Tibial nerve (tissue), 4 donors: Measurements from ENCODE around the gene FAM227B. TPM values are rescaled to one million over a fixed set of nuclear protein-coding genes. Genes with fewer than 3 reads are reported as not detected.
"Not testable (repeated sequence)": the region's sequence is repeated elsewhere in the genome, so short reads cannot be mapped to it uniquely, and the experiment has no call there.

Experiments
- DNase-seq, 2 donors: peaks; one replicate each; pipeline ENCODE4 v3.0.0-alpha.2; 2019; ENCODE audit warnings: low spot score in 2 of 2
- H3K27ac ChIP-seq, 4 donors: fragments of 200-600 bp; sonication (generic) in 3 of 4; one replicate each; pipeline ENCODE4 v1.5.1; 2017 to 2019; ENCODE audit warnings: mild to moderate bottlenecking in 1 of 4
- H3K27me3 ChIP-seq, 2 donors: fragments of 200-600 bp; sonication (generic) in 1 of 2; one replicate each; pipeline versions ENCODE4 v1.5.1 to v1.6.0; 2017 to 2019
- H3K36me3 ChIP-seq, 3 donors: fragments of 200-600 bp; sonication (generic); one replicate each; pipeline ENCODE4 v1.5.1; 2018 to 2019
- H3K4me1 ChIP-seq, 4 donors: fragments of 200-600 bp; sonication (generic) in 3 of 4; one replicate each; pipeline ENCODE4 v1.5.1; 2017 to 2019
- H3K4me3 ChIP-seq, 4 donors: fragments of 200-600 bp; sonication (generic) in 3 of 4; one replicate each; pipeline ENCODE4 v1.5.1; 2017 to 2019; ENCODE audit warnings: mild to moderate bottlenecking in 1 of 4, moderate library complexity in 1 of 4
- H3K9me3 ChIP-seq, 4 donors: fragments of 200-600 bp; sonication (generic) in 3 of 4; one replicate each; pipeline ENCODE4 v1.5.1; 2017 to 2019
- EP300 ChIP-seq, 2 donors: sonication (generic); formaldehyde crosslinking; IDR thresholded peaks; one replicate each; pipeline ENCODE4 v1.6.1; 2017; ENCODE audit warnings: antibody characterized with exemption in 2 of 2, mild to moderate bottlenecking in 1 of 2
- POLR2A ChIP-seq, 2 donors: fragments of 450-650 bp; IDR thresholded peaks; one replicate each; pipeline ENCODE4 v1.6.1; 2017; ENCODE audit warnings: antibody characterized with exemption in 2 of 2, mild to moderate bottlenecking in 2 of 2, moderate library complexity in 2 of 2
- WGBS, 2 donors: methylation state at CpG; one replicate each; pipeline ENCODE4 v1.1.5; 2018; 5-methylcytosine and 5-hydroxymethylcytosine counted together
- total RNA-seq, 4 donors: library from RNA; depleted of rRNA; stranded (reverse); fragments of >200 nt; gene quantifications; one replicate each; pipeline ENCODE4 v1.1.0, GENCODE V29; 2016
- TF ChIP-seq, protein P1 (sequence below), 5 experiments: fragments of 200-600 bp in 3 of 5; fragments of 450-650 bp in 2 of 5; sonication (generic) in 3 of 5; IDR thresholded peaks; one replicate each; pipeline ENCODE4 v1.5.1; 2016 to 2019; ENCODE audit warnings: antibody characterized with exemption in 5 of 5, mild to moderate bottlenecking in 3 of 5, moderate library complexity in 2 of 5

FAM227B gene
- total RNA-seq, 4 donors from 2014 or later, result 2.1 to 14.2 (median 7.7) TPM

- no peak overlapping the region for H3K27ac ChIP-seq
- no peak for DNase-seq
- peaks cover 0 to 50% (median 5%) of the 10 kb centered on the region in 4 donors for H3K9me3 ChIP-seq
- no peak for TF ChIP-seq EP300 (IDR thresholded peaks at IDR 0.05)
- TF ChIP-seq, protein P1, sequence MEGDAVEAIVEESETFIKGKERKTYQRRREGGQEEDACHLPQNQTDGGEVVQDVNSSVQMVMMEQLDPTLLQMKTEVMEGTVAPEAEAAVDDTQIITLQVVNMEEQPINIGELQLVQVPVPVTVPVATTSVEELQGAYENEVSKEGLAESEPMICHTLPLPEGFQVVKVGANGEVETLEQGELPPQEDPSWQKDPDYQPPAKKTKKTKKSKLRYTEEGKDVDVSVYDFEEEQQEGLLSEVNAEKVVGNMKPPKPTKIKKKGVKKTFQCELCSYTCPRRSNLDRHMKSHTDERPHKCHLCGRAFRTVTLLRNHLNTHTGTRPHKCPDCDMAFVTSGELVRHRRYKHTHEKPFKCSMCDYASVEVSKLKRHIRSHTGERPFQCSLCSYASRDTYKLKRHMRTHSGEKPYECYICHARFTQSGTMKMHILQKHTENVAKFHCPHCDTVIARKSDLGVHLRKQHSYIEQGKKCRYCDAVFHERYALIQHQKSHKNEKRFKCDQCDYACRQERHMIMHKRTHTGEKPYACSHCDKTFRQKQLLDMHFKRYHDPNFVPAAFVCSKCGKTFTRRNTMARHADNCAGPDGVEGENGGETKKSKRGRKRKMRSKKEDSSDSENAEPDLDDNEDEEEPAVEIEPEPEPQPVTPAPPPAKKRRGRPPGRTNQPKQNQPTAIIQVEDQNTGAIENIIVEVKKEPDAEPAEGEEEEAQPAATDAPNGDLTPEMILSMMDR (IDR thresholded peaks at IDR 0.05), result no peak
- TF ChIP-seq POLR2A (IDR thresholded peaks at IDR 0.05), result no peak
- no peak overlapping the region for H3K4me3 ChIP-seq
- 98 to 100% methylated on average over 2 of the region's 2 CpGs for WGBS, 2 donors
- no peaks in the 10 kb centered on the region for H3K27me3 ChIP-seq
- peaks cover 0 to 32% (median 0%) of the 10 kb centered on the region in 3 donors for H3K36me3 ChIP-seq
- no peaks in the 10 kb centered on the region for H3K4me1 ChIP-seq
Measured at GRCh38 chr15:49604625-49605409, 15.8 kb downstream of the FAM227B start.

DNA sequence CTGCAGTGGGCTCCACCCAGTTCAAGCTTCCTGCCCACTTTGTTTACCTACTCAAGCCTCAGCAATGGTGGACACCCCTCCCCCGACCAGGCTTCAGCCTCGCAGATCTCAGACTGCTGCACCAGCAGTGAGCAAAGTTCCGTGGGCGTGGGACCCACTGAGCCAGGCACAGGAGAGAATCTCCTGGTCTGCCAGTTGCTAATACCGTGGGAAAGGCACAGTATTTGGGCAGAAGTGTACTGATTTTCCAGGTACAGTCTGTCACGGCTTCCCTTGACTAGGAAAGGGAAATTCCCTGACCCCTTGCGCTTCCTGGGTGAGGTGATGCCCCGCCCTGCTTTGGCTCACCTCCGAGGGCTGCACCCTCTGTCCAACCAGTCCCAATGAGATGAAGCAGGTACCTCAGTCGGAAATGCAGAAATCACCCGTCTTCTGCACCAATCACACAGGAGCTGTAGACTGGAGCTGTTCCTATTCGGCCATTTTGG lies 27.7 kb downstream of the FAM227B start:
- not testable (repeated sequence) for DNase-seq, H3K27ac ChIP-seq, H3K4me3 ChIP-seq, H3K4me1 ChIP-seq, H3K36me3 ChIP-seq, H3K27me3 ChIP-seq
- H3K9me3 ChIP-seq, result peaks cover 0 to 16% (median 7%) of the 10 kb centered on the region in 4 donors
- WGBS, 2 donors, result 94 to 95% methylated on average over 12 of the region's 12 CpGs

DNA sequence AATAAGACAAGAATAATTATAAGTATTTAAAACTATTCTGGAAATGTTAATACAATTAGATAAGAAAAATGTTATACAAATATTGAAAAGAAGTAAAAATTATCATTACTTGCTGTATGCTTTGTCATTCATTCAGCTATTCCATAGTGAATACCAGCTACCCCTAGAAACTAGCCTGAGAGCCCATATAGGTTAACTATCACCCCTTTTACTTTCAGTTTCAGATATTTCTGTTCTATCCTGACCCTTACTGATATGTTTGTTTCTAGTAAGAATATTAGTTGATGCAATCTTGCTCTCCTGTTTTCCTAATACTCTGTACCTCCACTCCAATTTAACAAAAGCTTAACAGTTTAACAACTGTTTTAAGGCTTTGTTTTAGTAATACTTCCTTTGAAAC lies 31.6 kb downstream of the FAM227B start:
- no peak for DNase-seq
- TF ChIP-seq POLR2A (IDR thresholded peaks at IDR 0.05), result no peak
- TF ChIP-seq EP300 (IDR thresholded peaks at IDR 0.05), result no peak
- TF ChIP-seq, protein P1 (IDR thresholded peaks at IDR 0.05), result no peak
- Histone ChIP-seq H3K4me3 (no peak overlapping the region), H3K4me1 (no peaks in the 10 kb centered on the region), H3K9me3 (peaks cover 0 to 10% (median 0%) of the 10 kb centered on the region in 4 donors), H3K27me3 (no peaks in the 10 kb centered on the region), H3K27ac (peak overlapping the region in 2 of 4 donors; percentile 4 to 37), H3K36me3 (peaks cover 0 to 24% (median 0%) of the 10 kb centered on the region in 3 donors)

GRCh38 chr15:49573421-49573820 lies 47.2 kb downstream of the FAM227B start:
- peaks cover 0 to 41% (median 0%) of the 10 kb centered on the region in 3 donors for H3K36me3 ChIP-seq
- 96 to 100% methylated on average over 1 of the region's 1 CpG for WGBS, 2 donors

GRCh38 chr15:49570672-49571071 lies 49.9 kb downstream of the FAM227B start:
- DNase-seq, result no peak
- Histone ChIP-seq H3K27me3 (no peaks in the 10 kb centered on the region), H3K4me3 (no peak overlapping the region), H3K27ac (no peak overlapping the region), H3K4me1 (no peaks in the 10 kb centered on the region), H3K9me3 (peaks cover 0 to 19% (median 0%) of the 10 kb centered on the region in 4 donors), H3K36me3 (peaks cover 0 to 23% (median 0%) of the 10 kb centered on the region in 3 donors)
- WGBS, 2 donors, result 96 to 100% methylated on average over 1 of the region's 1 CpG
- TF ChIP-seq, protein P1 (IDR thresholded peaks at IDR 0.05), result no peak
- TF ChIP-seq EP300 (IDR thresholded peaks at IDR 0.05), result no peak
- TF ChIP-seq POLR2A (IDR thresholded peaks at IDR 0.05), result no peak

More at GRCh38 chr15:49573421-49573820, 47.2 kb downstream of the FAM227B start:
- no peak overlapping the region for H3K4me3 ChIP-seq
- no peak overlapping the region for H3K27ac ChIP-seq
- TF ChIP-seq EP300 (IDR thresholded peaks at IDR 0.05) (no peak), POLR2A (IDR thresholded peaks at IDR 0.05) (no peak)
- H3K9me3 ChIP-seq, result peaks cover 0 to 19% (median 0%) of the 10 kb centered on the region in 4 donors
- H3K4me1 ChIP-seq, result no peaks in the 10 kb centered on the region
- H3K27me3 ChIP-seq, result no peaks in the 10 kb centered on the region
- no peak for DNase-seq

DNA sequence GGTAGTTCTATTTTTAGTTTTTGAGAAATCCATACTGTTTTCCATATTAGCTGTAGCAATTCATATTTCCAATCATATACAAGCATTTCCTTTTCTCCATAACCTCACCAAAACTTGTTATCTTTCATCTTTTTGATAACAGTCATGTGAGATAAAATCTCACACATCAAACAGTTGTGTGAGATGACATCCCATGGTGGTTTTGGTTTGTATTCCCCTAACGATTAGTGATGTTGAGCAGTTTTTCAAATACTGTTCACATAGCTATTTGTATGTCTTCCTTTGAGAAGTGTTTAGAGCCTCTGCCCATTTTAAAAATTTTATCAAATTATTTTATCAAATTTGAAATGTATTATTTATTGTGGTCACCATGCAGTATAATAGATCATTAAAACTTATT lies 50.4 kb downstream of the FAM227B start:
- Histone ChIP-seq H3K9me3 (peaks cover 0 to 19% (median 0%) of the 10 kb centered on the region in 4 donors), H3K27me3 (no peaks in the 10 kb centered on the region), H3K4me3 (no peak overlapping the region), H3K36me3 (peaks cover 0 to 23% (median 0%) of the 10 kb centered on the region in 3 donors), H3K4me1 (no peaks in the 10 kb centered on the region), H3K27ac (no peak overlapping the region)
- TF ChIP-seq EP300 (IDR thresholded peaks at IDR 0.05) (no peak), POLR2A (IDR thresholded peaks at IDR 0.05) (no peak)
- TF ChIP-seq, protein P1 (IDR thresholded peaks at IDR 0.05), result no peak
- no peak for DNase-seq
- 37 to 95% methylated on average over 1 of the region's 1 CpG for WGBS, 2 donors
